SK-N-SH (cell line): ENCODE results near the gene CA9. TPM values are rescaled to one million over a fixed set of nuclear protein-coding genes. Genes with fewer than 3 reads are reported as not detected.

Experiments used
- CTCF ChIA-PET: fragments of 300-600, 350-600 bp; formaldehyde crosslinking; extraction: SDS; loops from one replicate; lab custom pipeline; 2021; lab: Yijun Ruan, JAX
- POLR2A ChIA-PET: fragments of 350-600 bp; sonication (Branson Sonifier 250); formaldehyde crosslinking; extraction: SDS; loops from one replicate; lab custom pipeline; 2020; ENCODE audit warnings: antibody characterized with exemption, inconsistent platforms; lab: Yijun Ruan, JAX
- DNase-seq: peaks from one replicate; pipeline ENCODE4 v3.0.0; 2012
- H2AFZ ChIP-seq: fragments of 200-600 bp; sonication (generic); 2 replicates; pipeline ENCODE4 v1.8.1; 2016; ENCODE audit warnings: antibody characterized with exemption, mild to moderate bottlenecking, low read depth
- H3F3A ChIP-seq: fragments of 200-600 bp; sonication (generic); replicated peaks from 2 replicates; pipeline ENCODE3; 2016; ENCODE audit warnings: antibody characterized with exemption, mild to moderate bottlenecking; ENCODE audit not compliant: insufficient read depth
- H3K27ac ChIP-seq, 2 experiments: fragments of 200-500 bp in 1 of 2; fragments of 200-600 bp in 1 of 2; sonication (Bioruptor generic) in 1 of 2; sonication (generic), shearing (Covaris generic) in 1 of 2; 2 replicates each; pipeline versions ENCODE4 v1.5.1 to v1.6.1; 2014 to 2016; ENCODE audit warnings: low read depth in 2 of 2, inconsistent platforms in 1 of 2, low read length in 1 of 2, mild to moderate bottlenecking in 1 of 2, mixed read lengths in 1 of 2
- H3K27me3 ChIP-seq: fragments of 200-600 bp; sonication (generic), shearing (Covaris generic); 2 replicates; pipeline ENCODE4 v1.6.1; 2016; ENCODE audit warnings: mixed run types; ENCODE audit not compliant: insufficient read depth
- H3K36me3 ChIP-seq, 2 experiments: fragments of 200-500 bp in 1 of 2; fragments of 200-600 bp in 1 of 2; sonication (Bioruptor generic) in 1 of 2; sonication (generic) in 1 of 2; replicated peaks in 1 of 2; 2 replicates each; pipeline versions ENCODE3 to v1.5.1; 2014 to 2016; ENCODE audit warnings: low read length in 1 of 2, mild to moderate bottlenecking in 1 of 2; ENCODE audit not compliant: insufficient read depth in 2 of 2, control insufficient read depth in 1 of 2
- H3K4me1 ChIP-seq, 2 experiments: fragments of 200-500 bp in 1 of 2; fragments of 200-600 bp in 1 of 2; sonication (Bioruptor generic) in 1 of 2; sonication (generic), shearing (Covaris generic) in 1 of 2; 2 replicates each; pipeline versions ENCODE4 v1.5.1 to v1.6.1; 2014 to 2016; ENCODE audit warnings: low read depth in 1 of 2, low read length in 1 of 2, mixed run types in 1 of 2; ENCODE audit not compliant: insufficient read depth in 2 of 2, control insufficient read depth in 1 of 2
- H3K4me2 ChIP-seq: fragments of 200-600 bp; sonication (generic), shearing (Covaris generic); 2 replicates; pipeline ENCODE4 v1.6.1; 2017; ENCODE audit warnings: mixed run types
- H3K4me3 ChIP-seq, 2 experiments: fragments of 200-500 bp in 1 of 2; fragments of 200-600 bp in 1 of 2; sonication (Bioruptor generic) in 1 of 2; sonication (generic), shearing (Covaris generic) in 1 of 2; 2 replicates each; pipeline versions ENCODE4 v1.5.1 to v1.8.1; 2014 to 2016; ENCODE audit warnings: low read depth in 2 of 2, inconsistent platforms in 1 of 2, low read length in 1 of 2, mild to moderate bottlenecking in 1 of 2, mixed read lengths in 1 of 2, moderate library complexity in 1 of 2
- H3K79me2 ChIP-seq: fragments of 200-600 bp; sonication (generic); 2 replicates; pipeline ENCODE4 v1.8.1; 2017; ENCODE audit warnings: mild to moderate bottlenecking; ENCODE audit not compliant: insufficient read depth
- H3K9ac ChIP-seq: fragments of 200-600 bp; sonication (generic); 2 replicates; pipeline ENCODE4 v1.6.1; 2017; ENCODE audit warnings: mixed run types
- H3K9me2 ChIP-seq: fragments of 200-600 bp; sonication (generic); 2 replicates; pipeline ENCODE4 v1.6.1; 2017; ENCODE audit warnings: mixed run types
- H3K9me3 ChIP-seq: fragments of 200-600 bp; sonication (generic); 2 replicates; pipeline ENCODE4 v1.6.1; 2017; ENCODE audit warnings: mixed run types, mild to moderate bottlenecking, moderate library complexity
- H4K20me1 ChIP-seq: fragments of 200-600 bp; sonication (generic); 2 replicates; pipeline ENCODE4 v1.6.1; 2017; ENCODE audit warnings: mild to moderate bottlenecking, mixed run types; ENCODE audit not compliant: insufficient read depth
- EP300 ChIP-seq, 2 experiments: IDR thresholded peaks; 2 replicates each; pipeline versions ENCODE4 v1.4.0 to v1.6.1; 2012; ENCODE audit warnings: borderline replicate concordance in 1 of 2, low read depth in 1 of 2, low read length in 1 of 2
- FOSL2 ChIP-seq: IDR thresholded peaks from 2 replicates; pipeline ENCODE4 v1.4.0; 2012; ENCODE audit warnings: low read depth, mild to moderate bottlenecking, moderate library complexity, borderline replicate concordance
- FOXJ3 ChIP-seq: sonication (generic); formaldehyde crosslinking; IDR thresholded peaks from 2 replicates; pipeline ENCODE4 v1.5.1; 2020; ENCODE audit warnings: mild to moderate bottlenecking, missing genetic modification reagents
- GABPA ChIP-seq: IDR thresholded peaks from 2 replicates; pipeline ENCODE4 v1.4.0; 2012; ENCODE audit warnings: low read depth, mild to moderate bottlenecking
- JUND ChIP-seq: IDR thresholded peaks from 2 replicates; pipeline ENCODE4 v1.4.0; 2012
- MEF2A ChIP-seq: IDR thresholded peaks from 2 replicates; pipeline ENCODE4 v1.4.0; 2012; ENCODE audit warnings: low read depth, borderline replicate concordance
- MXI1 ChIP-seq: IDR thresholded peaks from 2 replicates; pipeline ENCODE4 v1.6.1; 2012; ENCODE audit warnings: mild to moderate bottlenecking, low read depth, low read length, improper control_type of control experiment
- NFIC ChIP-seq: IDR thresholded peaks from 2 replicates; pipeline ENCODE4 v1.4.0; 2012; ENCODE audit warnings: borderline replicate concordance
- NRF1 ChIP-seq: IDR thresholded peaks from 2 replicates; pipeline ENCODE4 v1.6.1; 2012; ENCODE audit warnings: low read depth, mild to moderate bottlenecking, low read length
- POLR2AphosphoS5 ChIP-seq: IDR thresholded peaks from 2 replicates; pipeline ENCODE4 v1.6.1; 2012; ENCODE audit warnings: low read depth, low read length
- TAF1 ChIP-seq: IDR thresholded peaks from 2 replicates; pipeline ENCODE4 v1.6.1; 2012; ENCODE audit warnings: low read depth, mild to moderate bottlenecking, low read length, moderate library complexity, borderline replicate concordance
- TCF12 ChIP-seq: IDR thresholded peaks from 2 replicates; pipeline ENCODE4 v1.4.0; 2012
- WGBS: methylation state at CpG from one replicate; pipeline ENCODE4 v1.1.6; 2017; ENCODE audit warnings: low lambda C conversion rate; 5-methylcytosine and 5-hydroxymethylcytosine counted together
- polyA plus RNA-seq, 3 experiments: library from polyadenylated mRNA; depleted of rRNA; stranded (reverse); fragments of >200 nt; gene quantifications; 2 replicates each; pipeline ENCODE4 v1.2.3, GENCODE V29; 2012
- TF ChIP-seq, protein P1 (sequence below): fragments of 150-350 bp; IDR thresholded peaks from 2 replicates; pipeline ENCODE4 v1.6.1; 2016; ENCODE audit warnings: mild to moderate bottlenecking, low read depth, low read length
- TF ChIP-seq, protein P2 (sequence below): fragments of 200-600 bp; sonication (generic); IDR thresholded peaks from 2 replicates; pipeline ENCODE4 v1.6.1; 2017; ENCODE audit warnings: antibody characterized with exemption, mild to moderate bottlenecking, moderate library complexity
- TF ChIP-seq, protein P3 (sequence below): IDR thresholded peaks from 2 replicates; pipeline ENCODE4 v1.4.0; 2012; ENCODE audit warnings: low read depth
- TF ChIP-seq, protein P4 (sequence below): IDR thresholded peaks from 2 replicates; pipeline ENCODE4 v1.4.0; 2012; ENCODE audit warnings: low read depth, borderline replicate concordance
- TF ChIP-seq, protein P5 (sequence below): IDR thresholded peaks from 2 replicates; pipeline ENCODE4; 2012
- TF ChIP-seq, protein P6 (sequence below): fragments of 150-350 bp; IDR thresholded peaks from 2 replicates; pipeline ENCODE4 v1.6.1; 2017; ENCODE audit warnings: antibody characterized with exemption, low read length, low read depth, borderline replicate concordance

Gene CA9
- polyA plus RNA-seq, 1 of the 3 experiments (the other 2 are of a cell fraction), result 1.4 TPM

DNA sequence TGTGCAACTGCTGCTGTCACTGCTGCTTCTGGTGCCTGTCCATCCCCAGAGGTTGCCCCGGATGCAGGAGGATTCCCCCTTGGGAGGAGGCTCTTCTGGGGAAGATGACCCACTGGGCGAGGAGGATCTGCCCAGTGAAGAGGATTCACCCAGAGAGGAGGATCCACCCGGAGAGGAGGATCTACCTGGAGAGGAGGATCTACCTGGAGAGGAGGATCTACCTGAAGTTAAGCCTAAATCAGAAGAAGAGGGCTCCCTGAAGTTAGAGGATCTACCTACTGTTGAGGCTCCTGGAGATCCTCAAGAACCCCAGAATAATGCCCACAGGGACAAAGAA, 265 bp downstream of the CA9 start:
- TF ChIP-seq FOXJ3, result no peak
- no peak for TF ChIP-seq NRF1
- TF ChIP-seq GABPA, result no peak
- TF ChIP-seq, protein P1, sequence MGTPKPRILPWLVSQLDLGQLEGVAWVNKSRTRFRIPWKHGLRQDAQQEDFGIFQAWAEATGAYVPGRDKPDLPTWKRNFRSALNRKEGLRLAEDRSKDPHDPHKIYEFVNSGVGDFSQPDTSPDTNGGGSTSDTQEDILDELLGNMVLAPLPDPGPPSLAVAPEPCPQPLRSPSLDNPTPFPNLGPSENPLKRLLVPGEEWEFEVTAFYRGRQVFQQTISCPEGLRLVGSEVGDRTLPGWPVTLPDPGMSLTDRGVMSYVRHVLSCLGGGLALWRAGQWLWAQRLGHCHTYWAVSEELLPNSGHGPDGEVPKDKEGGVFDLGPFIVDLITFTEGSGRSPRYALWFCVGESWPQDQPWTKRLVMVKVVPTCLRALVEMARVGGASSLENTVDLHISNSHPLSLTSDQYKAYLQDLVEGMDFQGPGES, result no peak
- TF ChIP-seq, all 33 proteins: peak for 0
- Histone ChIP-seq H2AFZ (no peak overlapping the region), H3K79me2 (no peaks in the 10 kb centered on the region), H4K20me1 (no peaks in the 10 kb centered on the region), H3K27ac (no peak overlapping the region), H3K4me2 (0 out of 2 replicates have a peak overlapping the region, but pooled peaks have one; percentile 32), H3F3A (peaks cover 11% of the 10 kb centered on the region), H3K9ac (no peak overlapping the region), H3K9me2 (no peaks in the 10 kb centered on the region), H3K27me3 (no peaks in the 10 kb centered on the region), H3K4me1 (peaks cover 0 to 13% of the 10 kb centered on the region in 2 experiments; a peak in 1 of 4 replicates), H3K36me3 (no peaks in the 10 kb centered on the region), H3K9me3 (no peaks in the 10 kb centered on the region), H3K4me3 (no peak overlapping the region)
- no peak for DNase-seq
- ChIA-PET CTCF (interaction anchor here (1.0 to 3.2 kb wide), 3 partner anchors 9 to 55 kb away, joined by 5 to 23 read pairs (median 19); partner anchors contain the start of genes ARHGEF39, CCDC107 and RMRP), POLR2A (interaction anchor here (0.7 kb wide), 1 partner anchor 17 kb away, joined by 4 read pairs; no protein-coding TSS in a partner anchor)
- WGBS, result 67% methylated on average over 3 of the region's 3 CpGs

DNA sequence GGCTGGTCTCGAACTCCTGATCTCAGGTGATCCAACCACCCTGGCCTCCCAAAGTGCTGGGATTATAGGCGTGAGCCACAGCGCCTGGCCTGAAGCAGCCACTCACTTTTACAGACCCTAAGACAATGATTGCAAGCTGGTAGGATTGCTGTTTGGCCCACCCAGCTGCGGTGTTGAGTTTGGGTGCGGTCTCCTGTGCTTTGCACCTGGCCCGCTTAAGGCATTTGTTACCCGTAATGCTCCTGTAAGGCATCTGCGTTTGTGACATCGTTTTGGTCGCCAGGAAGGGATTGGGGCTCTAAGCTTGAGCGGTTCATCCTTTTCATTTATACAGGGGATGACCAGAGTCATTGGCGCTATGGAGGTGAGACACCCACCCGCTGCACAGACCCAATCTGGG, 1.5 kb downstream of the CA9 start:
- Histone ChIP-seq H3K27ac (no peak overlapping the region; a peak in 1 of 4 replicates), H3K4me3 (peak overlapping the region in 1 of 2 experiments; percentile 38; a peak in 2 of 4 replicates), H3K79me2 (no peaks in the 10 kb centered on the region), H3K4me2 (peak overlapping the region; percentile 69), H3K9me2 (no peaks in the 10 kb centered on the region), H3K36me3 (no peaks in the 10 kb centered on the region), H3K27me3 (no peaks in the 10 kb centered on the region), H4K20me1 (no peaks in the 10 kb centered on the region), H2AFZ (peak overlapping the region; percentile 87; the same call in 1 of the 2 replicates), H3K4me1 (peaks cover 0 to 13% of the 10 kb centered on the region in 2 experiments; a peak in 1 of 4 replicates), H3F3A (peaks cover 11% of the 10 kb centered on the region), H3K9ac (no peak overlapping the region), H3K9me3 (no peaks in the 10 kb centered on the region)
- no peak for DNase-seq
- POLR2A ChIA-PET, result interaction anchor here (0.7 to 1.7 kb wide), 8 partner anchors 10 to 58 kb away, joined by 3 to 11 read pairs (median 4); partner anchors contain the start of genes ARHGEF39, CCDC107 and CREB3
- CTCF ChIA-PET, result interaction anchor here (0.7 to 2.6 kb wide), 14 partner anchors 10 to 137 kb away, joined by 3 to 23 read pairs (median 3); partner anchors contain the start of genes ARHGEF39, CCDC107, RMRP and TPM2
- WGBS, result 73% methylated on average over 12 of the region's 13 CpGs
- TF ChIP-seq JUND (no peak), EP300 (IDR thresholded peaks at IDR 0.05; ENCODE audit: borderline replicate concordance in 1 of 2, low read depth in 1 of 2, low read length in 1 of 2) (no peak), TAF1 (no peak), MEF2A (no peak), FOSL2 (no peak), NRF1 (no peak), GABPA (no peak), MXI1 (no peak), TCF12 (no peak), NFIC (no peak), POLR2AphosphoS5 (no peak)
- TF ChIP-seq, protein P2, sequence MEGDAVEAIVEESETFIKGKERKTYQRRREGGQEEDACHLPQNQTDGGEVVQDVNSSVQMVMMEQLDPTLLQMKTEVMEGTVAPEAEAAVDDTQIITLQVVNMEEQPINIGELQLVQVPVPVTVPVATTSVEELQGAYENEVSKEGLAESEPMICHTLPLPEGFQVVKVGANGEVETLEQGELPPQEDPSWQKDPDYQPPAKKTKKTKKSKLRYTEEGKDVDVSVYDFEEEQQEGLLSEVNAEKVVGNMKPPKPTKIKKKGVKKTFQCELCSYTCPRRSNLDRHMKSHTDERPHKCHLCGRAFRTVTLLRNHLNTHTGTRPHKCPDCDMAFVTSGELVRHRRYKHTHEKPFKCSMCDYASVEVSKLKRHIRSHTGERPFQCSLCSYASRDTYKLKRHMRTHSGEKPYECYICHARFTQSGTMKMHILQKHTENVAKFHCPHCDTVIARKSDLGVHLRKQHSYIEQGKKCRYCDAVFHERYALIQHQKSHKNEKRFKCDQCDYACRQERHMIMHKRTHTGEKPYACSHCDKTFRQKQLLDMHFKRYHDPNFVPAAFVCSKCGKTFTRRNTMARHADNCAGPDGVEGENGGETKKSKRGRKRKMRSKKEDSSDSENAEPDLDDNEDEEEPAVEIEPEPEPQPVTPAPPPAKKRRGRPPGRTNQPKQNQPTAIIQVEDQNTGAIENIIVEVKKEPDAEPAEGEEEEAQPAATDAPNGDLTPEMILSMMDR, result no peak
- TF ChIP-seq, protein P3, sequence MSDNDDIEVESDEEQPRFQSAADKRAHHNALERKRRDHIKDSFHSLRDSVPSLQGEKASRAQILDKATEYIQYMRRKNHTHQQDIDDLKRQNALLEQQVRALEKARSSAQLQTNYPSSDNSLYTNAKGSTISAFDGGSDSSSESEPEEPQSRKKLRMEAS, result no peak
- TF ChIP-seq, protein P4, sequence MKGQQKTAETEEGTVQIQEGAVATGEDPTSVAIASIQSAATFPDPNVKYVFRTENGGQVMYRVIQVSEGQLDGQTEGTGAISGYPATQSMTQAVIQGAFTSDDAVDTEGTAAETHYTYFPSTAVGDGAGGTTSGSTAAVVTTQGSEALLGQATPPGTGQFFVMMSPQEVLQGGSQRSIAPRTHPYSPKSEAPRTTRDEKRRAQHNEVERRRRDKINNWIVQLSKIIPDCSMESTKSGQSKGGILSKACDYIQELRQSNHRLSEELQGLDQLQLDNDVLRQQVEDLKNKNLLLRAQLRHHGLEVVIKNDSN, result no peak
- TF ChIP-seq, protein P5, sequence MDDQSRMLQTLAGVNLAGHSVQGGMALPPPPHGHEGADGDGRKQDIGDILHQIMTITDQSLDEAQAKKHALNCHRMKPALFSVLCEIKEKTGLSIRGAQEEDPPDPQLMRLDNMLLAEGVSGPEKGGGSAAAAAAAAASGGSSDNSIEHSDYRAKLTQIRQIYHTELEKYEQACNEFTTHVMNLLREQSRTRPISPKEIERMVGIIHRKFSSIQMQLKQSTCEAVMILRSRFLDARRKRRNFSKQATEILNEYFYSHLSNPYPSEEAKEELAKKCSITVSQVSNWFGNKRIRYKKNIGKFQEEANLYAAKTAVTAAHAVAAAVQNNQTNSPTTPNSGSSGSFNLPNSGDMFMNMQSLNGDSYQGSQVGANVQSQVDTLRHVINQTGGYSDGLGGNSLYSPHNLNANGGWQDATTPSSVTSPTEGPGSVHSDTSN, result no peak
- TF ChIP-seq, protein P6, sequence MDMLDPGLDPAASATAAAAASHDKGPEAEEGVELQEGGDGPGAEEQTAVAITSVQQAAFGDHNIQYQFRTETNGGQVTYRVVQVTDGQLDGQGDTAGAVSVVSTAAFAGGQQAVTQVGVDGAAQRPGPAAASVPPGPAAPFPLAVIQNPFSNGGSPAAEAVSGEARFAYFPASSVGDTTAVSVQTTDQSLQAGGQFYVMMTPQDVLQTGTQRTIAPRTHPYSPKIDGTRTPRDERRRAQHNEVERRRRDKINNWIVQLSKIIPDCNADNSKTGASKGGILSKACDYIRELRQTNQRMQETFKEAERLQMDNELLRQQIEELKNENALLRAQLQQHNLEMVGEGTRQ, result no peak
- TF ChIP-seq, protein P1, result no peak
